Skeletal muscle satellite cell (primary cell): ENCODE results near the gene TEAD4.
A peak's percentile ranks its signal among the peaks of the same experiment; 100 is the strongest.
"Not testable (repeated sequence)": the region's sequence is repeated elsewhere in the genome, so short reads cannot be mapped to it uniquely, and the experiment has no call there.

Source experiments
- H3K27me3 ChIP-seq: 2 replicates; pipeline ENCODE4 v1.7.0; 2013; ENCODE audit warnings: low read length; ENCODE audit not compliant: control insufficient read depth, insufficient read depth
- H3K36me3 ChIP-seq: 2 replicates; pipeline ENCODE4 v1.7.0; 2013; ENCODE audit warnings: mild to moderate bottlenecking, control low read depth, low read length; ENCODE audit not compliant: insufficient read depth
- H3K4me1 ChIP-seq: 2 replicates; pipeline ENCODE4 v1.7.0; 2013; ENCODE audit warnings: low read length; ENCODE audit not compliant: control insufficient read depth, insufficient read depth
- H3K4me2 ChIP-seq: 2 replicates; pipeline ENCODE4 v1.7.0; 2013; ENCODE audit warnings: mild to moderate bottlenecking, low read length
- H3K4me3 ChIP-seq: 2 replicates; pipeline ENCODE4 v1.7.0; 2013; ENCODE audit warnings: low read length
- H3K9ac ChIP-seq: 2 replicates; pipeline ENCODE4 v1.7.0; 2013; ENCODE audit warnings: mild to moderate bottlenecking, low read depth, low read length, moderate library complexity
- H3K9me3 ChIP-seq: replicated peaks from 2 replicates; pipeline ENCODE4 v1.7.0; 2013; ENCODE audit warnings: mild to moderate bottlenecking, control low read depth, low read length

TEAD4 gene

GRCh38 chr12:3055704-3056467 is 96.7 kb downstream of the TEAD4 start:
- H3K9ac ChIP-seq = no peak overlapping the region
- peaks cover 10% of the 10 kb centered on the region for H3K27me3 ChIP-seq
- peaks cover 2% of the 10 kb centered on the region for H3K4me1 ChIP-seq
- H3K36me3 ChIP-seq = no peaks in the 10 kb centered on the region
- no peak overlapping the region for H3K4me2 ChIP-seq
- no peaks in the 10 kb centered on the region for H3K9me3 ChIP-seq
- H3K4me3 ChIP-seq = no peak overlapping the region

- Histone ChIP-seq H3K9ac (no peak overlapping the region), H3K4me3 (no peak overlapping the region), H3K9me3 (no peaks in the 10 kb centered on the region), H3K4me1 (peaks cover 15% of the 10 kb centered on the region), H3K4me2 (peak overlapping the region; percentile 22), H3K36me3 (no peaks in the 10 kb centered on the region), H3K27me3 (peaks cover 4% of the 10 kb centered on the region)
These were observed 101.9 kb downstream of the TEAD4 start for GRCh38 chr12:3061059-3061458.

GRCh38 chr12:3061501-3062215 is 102.5 kb downstream of the TEAD4 start:
- Histone ChIP-seq H3K4me2 (peak overlapping the region; percentile 22), H3K36me3 (no peaks in the 10 kb centered on the region), H3K4me3 (no peak overlapping the region), H3K27me3 (peaks cover 4% of the 10 kb centered on the region), H3K4me1 (peaks cover 15% of the 10 kb centered on the region), H3K9ac (no peak overlapping the region), H3K9me3 (no peaks in the 10 kb centered on the region)

GRCh38 chr12:3065300-3065699 is 106.1 kb downstream of the TEAD4 start:
- Histone ChIP-seq H3K4me3 (no peak overlapping the region), H3K9me3 (no peaks in the 10 kb centered on the region), H3K4me1 (peaks cover 15% of the 10 kb centered on the region), H3K27me3 (peaks cover 13% of the 10 kb centered on the region), H3K36me3 (no peaks in the 10 kb centered on the region), H3K9ac (no peak overlapping the region), H3K4me2 (no peak overlapping the region)

GRCh38 chr12:3065846-3066245 is 106.6 kb downstream of the TEAD4 start:
- H3K4me1 ChIP-seq = peaks cover 13% of the 10 kb centered on the region
- H3K9ac ChIP-seq, H3K4me3 ChIP-seq, H3K36me3 ChIP-seq, H3K9me3 ChIP-seq, H3K4me2 ChIP-seq: not testable (repeated sequence)
- H3K27me3 ChIP-seq = peaks cover 16% of the 10 kb centered on the region

GRCh38 chr12:3069714-3070113 is 110.5 kb downstream of the TEAD4 start:
- no peak overlapping the region for H3K4me2 ChIP-seq
- H3K9me3 ChIP-seq = no peaks in the 10 kb centered on the region
- H3K36me3 ChIP-seq = no peaks in the 10 kb centered on the region
- peaks cover 6% of the 10 kb centered on the region for H3K4me1 ChIP-seq
- H3K9ac ChIP-seq = no peak overlapping the region
- no peak overlapping the region for H3K4me3 ChIP-seq
- peaks cover 16% of the 10 kb centered on the region for H3K27me3 ChIP-seq

GRCh38 chr12:3071107-3071506 is 111.9 kb downstream of the TEAD4 start:
- no peak overlapping the region for H3K9ac ChIP-seq
- H3K9me3 ChIP-seq = no peaks in the 10 kb centered on the region
- no peak overlapping the region for H3K4me3 ChIP-seq
- peaks cover 6% of the 10 kb centered on the region for H3K4me1 ChIP-seq
- H3K4me2 ChIP-seq = no peak overlapping the region
- H3K36me3 ChIP-seq = no peaks in the 10 kb centered on the region
- peaks cover 16% of the 10 kb centered on the region for H3K27me3 ChIP-seq

- Histone ChIP-seq H3K4me2 (no peak overlapping the region), H3K4me3 (no peak overlapping the region), H3K4me1 (peaks cover 10% of the 10 kb centered on the region), H3K9me3 (no peaks in the 10 kb centered on the region), H3K27me3 (peaks cover 16% of the 10 kb centered on the region), H3K36me3 (no peaks in the 10 kb centered on the region), H3K9ac (no peak overlapping the region)
These were observed 112.5 kb downstream of the TEAD4 start for GRCh38 chr12:3071710-3072109.

GRCh38 chr12:3073438-3074250 is 114.4 kb downstream of the TEAD4 start:
- Histone ChIP-seq H3K9ac (no peak overlapping the region), H3K4me3 (no peak overlapping the region), H3K4me1 (peaks cover 18% of the 10 kb centered on the region), H3K4me2 (no peak overlapping the region), H3K9me3 (no peaks in the 10 kb centered on the region), H3K36me3 (no peaks in the 10 kb centered on the region), H3K27me3 (peaks cover 3% of the 10 kb centered on the region)

GRCh38 chr12:3075315-3075714 is 116.1 kb downstream of the TEAD4 start:
- H3K36me3 ChIP-seq = no peaks in the 10 kb centered on the region
- no peak overlapping the region for H3K4me3 ChIP-seq
- H3K27me3 ChIP-seq = peaks cover 3% of the 10 kb centered on the region
- H3K9me3 ChIP-seq = no peaks in the 10 kb centered on the region
- H3K4me2 ChIP-seq = no peak overlapping the region
- H3K9ac ChIP-seq = no peak overlapping the region
- peaks cover 18% of the 10 kb centered on the region for H3K4me1 ChIP-seq

GRCh38 chr12:3076730-3077571 is 117.8 kb downstream of the TEAD4 start, which contains the start of gene TSPAN9:
TSS of gene TSPAN9 (plus strand) at chr12:3077379. CDS start at chr12:3201194, 123,815 bp downstream.
- Histone ChIP-seq H3K4me1 (peaks cover 18% of the 10 kb centered on the region), H3K36me3 (no peaks in the 10 kb centered on the region), H3K27me3 (no peaks in the 10 kb centered on the region), H3K9me3 (no peaks in the 10 kb centered on the region), H3K4me3 (peak within 1 kb of the TSS; percentile 86), H3K9ac (peak within 1 kb of the TSS; percentile 81), H3K4me2 (peak within 1 kb of the TSS; percentile 98)
